GM21447 (cell line): Measurements from ENCODE around the gene SERPINB10.

Source experiments
- ATAC-seq: cut with Tn5 transposase; IDR thresholded peaks from one replicate; pipeline ENCODE4 v1.9.1; 2021; ENCODE audit not compliant: unreplicated experiment

Gene SERPINB10

DNA sequence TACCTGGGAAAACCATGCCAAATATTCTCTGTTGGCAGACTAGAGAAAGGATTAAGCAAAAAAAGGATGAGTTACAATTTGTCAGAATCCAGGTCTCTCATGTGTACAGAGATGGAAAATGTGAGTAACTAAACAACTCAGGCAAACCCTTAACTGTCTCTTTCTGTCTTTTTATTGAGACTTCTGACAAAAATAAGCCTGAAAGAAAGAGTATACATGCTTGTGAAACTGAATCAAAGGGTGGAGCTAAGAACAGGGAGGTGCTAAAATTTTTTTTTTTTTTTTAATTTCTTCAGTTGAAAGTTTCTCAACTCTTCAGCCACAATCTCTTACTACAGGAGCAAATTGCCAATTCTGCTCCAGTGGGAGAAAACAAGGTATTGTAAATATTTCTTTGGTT is at the start of gene SERPINB10:
TSS of gene SERPINB10 (plus strand) at position 295 of the 400 bp plus-strand sequence. CDS start 7,553 bp downstream, outside the sequence.
- ATAC-seq, result peak; percentile 81

DNA sequence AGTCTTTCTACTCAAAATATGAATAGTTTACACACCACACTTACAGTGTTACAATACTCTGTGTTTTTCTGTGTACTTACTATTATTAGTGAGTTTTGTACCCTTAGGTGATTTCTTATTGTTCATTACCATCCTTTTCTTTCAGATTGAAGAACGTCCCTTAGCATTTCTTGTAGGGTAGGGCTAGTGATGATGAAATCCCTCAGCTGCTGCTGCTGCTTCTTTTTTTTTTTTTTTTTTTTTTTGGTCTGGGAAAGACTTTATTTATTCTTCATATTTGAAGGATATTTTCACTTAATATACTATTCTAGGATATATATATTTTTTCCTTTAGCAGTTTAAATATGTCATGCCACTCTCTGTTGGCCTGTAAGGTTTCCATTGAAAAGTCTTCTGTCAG is 49.3 kb upstream of the SERPINB10 start:
- no peak for ATAC-seq

DNA sequence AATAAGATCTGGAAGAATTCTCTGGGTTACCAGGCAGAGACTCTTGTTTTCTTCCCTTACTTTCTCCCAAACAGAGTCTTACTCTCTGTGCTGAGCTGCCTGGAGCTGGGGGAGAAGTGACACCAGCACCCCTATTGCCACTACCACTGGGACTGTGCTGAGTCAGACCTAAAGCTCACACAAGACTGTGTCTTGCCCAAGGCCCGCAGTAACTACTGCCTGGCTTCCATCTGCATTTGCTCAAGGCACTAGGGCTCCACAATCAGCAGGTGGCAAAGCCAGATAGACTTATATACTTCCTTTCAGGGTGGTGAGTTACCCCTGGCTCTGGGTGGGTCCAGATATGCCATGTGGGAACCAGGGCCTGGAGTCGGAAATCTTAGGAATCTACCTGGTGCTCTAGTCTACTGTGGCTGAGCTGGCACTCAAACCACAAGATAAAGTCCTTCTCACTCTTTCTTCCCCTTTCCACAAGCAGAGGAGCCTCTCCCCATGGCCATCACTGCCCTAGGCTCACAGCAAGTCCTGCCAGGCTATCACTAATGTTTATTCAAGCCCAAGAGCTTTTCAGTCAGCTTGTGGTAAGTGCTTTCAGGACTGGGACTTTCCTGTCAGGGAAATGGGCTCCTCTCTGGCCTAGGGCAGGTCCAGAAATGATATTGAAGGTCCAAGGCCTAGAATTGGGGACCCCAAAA is 47.8 kb upstream of the SERPINB10 start:
- ATAC-seq, result no peak

DNA sequence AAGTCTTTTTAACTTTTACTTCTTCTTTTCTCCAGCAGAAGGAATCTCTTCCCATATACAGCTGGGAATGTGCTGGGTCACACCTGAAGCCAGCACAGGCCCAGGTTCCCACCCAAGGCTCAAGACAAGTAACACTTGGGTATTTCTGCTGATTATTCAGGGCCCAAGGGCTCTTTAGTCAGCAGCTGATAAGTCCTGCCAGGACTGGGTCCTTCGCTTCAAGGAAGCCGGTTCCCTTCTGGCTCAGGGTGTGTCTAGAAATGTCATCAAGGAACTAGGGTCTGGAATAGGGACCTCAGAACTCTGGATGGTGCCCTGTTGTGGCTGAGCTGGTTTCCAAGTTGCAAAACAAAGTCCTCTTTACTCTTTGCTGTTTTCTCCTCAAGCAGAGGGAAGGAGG is 47.2 kb upstream of the SERPINB10 start:
- no peak for ATAC-seq

GRCh38 chr18:63867368-63868125 is 40.2 kb upstream of the SERPINB10 start:
- no peak for ATAC-seq

- ATAC-seq, result no peak
These were observed 39.2 kb upstream of the SERPINB10 start for GRCh38 chr18:63868546-63868945.

DNA sequence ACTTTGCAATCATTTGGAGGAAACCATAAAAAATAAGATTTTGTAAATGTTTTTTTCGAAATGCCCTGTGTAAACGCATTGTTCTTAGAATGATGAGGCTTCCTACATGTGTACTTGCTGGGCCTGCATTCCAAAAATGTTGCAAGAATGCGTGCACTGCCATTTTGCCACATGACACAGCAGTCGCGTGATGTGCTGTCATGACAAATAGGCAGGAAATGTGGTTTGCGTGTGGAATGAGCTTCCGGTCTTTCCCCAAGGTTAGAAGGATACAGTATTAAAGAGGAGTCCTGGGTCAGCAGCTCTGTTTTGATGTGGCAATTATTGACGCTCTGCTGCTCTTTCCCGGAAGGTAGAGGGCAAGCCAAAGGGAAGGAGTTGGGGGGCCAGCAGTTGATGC is 38.4 kb upstream of the SERPINB10 start:
- no peak for ATAC-seq

GRCh38 chr18:63869851-63870250 is 37.9 kb upstream of the SERPINB10 start:
- no peak for ATAC-seq

DNA sequence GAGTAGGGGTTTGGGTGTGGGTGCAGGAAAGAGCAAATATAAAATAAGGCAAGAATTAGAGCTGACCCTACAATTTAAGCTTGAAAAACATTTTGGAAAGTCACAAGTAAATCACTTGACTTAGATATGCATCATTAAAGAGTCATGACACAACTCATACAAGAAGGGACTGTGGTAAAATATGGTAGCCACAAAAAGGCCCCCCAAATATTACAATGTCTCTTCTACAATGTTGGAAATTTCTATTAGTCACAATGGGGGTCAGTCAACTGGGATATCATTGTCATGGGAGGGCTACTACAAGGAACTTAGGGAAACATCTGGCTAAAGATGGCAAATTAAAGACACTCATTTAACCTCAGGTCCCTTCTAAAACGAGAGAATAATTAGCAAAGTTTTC is 35.9 kb upstream of the SERPINB10 start:
- no peak for ATAC-seq

DNA sequence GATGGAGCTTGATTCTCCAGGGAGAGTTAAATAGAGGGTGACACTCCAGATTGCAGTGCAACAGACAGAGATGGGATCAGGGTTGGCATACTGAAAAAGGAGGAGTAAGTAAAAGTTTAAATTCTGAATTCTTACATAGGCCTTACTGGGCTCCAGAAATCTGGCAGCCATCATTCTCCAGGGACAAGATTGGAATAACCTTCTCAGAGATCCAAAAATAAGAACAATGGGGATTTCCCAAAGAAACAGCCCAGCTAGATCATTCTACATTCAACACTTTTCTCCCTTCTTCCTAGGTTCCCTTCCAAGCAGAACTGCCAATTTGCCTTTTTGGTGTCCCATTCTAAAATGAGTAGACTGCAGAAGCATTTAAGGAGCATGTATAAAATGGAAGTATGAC is 35.2 kb upstream of the SERPINB10 start:
- no peak for ATAC-seq

DNA sequence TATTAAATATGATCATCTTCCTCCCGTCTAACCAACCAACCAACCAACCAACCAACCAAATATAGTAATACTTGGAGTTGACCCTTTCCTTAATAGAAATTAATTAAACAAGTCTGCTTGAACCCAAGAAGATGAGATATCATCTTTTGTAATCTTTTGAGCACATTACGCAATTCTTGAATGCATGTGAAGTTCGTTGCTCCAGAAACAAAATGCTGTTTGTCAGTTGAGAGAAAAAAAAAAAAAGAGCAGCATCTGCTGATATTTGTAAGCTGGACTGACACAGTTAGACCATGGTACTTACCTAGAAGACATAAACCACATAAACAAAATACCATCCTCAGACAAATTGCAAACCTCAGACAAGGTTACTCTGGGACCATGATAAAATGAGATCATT is 29.4 kb upstream of the SERPINB10 start:
- no peak for ATAC-seq

DNA sequence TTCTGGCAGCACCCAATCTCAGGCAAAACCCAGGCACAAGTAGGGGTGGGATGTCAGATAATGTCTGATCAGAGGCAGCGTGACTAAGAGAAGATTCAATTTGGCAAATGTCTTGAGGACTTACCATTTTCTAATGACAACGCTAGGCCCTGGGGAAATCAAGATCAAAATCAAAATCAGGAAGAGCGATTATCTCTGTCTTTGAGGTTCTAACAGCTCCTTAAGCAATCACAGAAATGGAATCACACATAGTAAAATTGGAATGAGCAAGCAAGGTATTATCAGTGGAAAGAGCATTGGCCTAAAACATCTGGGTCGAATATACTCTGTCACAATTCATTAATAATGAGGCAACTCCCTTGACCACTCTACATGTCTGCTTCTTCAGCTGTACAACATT is 28.8 kb upstream of the SERPINB10 start:
- no peak for ATAC-seq

GRCh38 chr18:63879709-63880108 is 28.0 kb upstream of the SERPINB10 start:
- ATAC-seq, result no peak

GRCh38 chr18:63881851-63882250 is 25.9 kb upstream of the SERPINB10 start:
- no peak for ATAC-seq

DNA sequence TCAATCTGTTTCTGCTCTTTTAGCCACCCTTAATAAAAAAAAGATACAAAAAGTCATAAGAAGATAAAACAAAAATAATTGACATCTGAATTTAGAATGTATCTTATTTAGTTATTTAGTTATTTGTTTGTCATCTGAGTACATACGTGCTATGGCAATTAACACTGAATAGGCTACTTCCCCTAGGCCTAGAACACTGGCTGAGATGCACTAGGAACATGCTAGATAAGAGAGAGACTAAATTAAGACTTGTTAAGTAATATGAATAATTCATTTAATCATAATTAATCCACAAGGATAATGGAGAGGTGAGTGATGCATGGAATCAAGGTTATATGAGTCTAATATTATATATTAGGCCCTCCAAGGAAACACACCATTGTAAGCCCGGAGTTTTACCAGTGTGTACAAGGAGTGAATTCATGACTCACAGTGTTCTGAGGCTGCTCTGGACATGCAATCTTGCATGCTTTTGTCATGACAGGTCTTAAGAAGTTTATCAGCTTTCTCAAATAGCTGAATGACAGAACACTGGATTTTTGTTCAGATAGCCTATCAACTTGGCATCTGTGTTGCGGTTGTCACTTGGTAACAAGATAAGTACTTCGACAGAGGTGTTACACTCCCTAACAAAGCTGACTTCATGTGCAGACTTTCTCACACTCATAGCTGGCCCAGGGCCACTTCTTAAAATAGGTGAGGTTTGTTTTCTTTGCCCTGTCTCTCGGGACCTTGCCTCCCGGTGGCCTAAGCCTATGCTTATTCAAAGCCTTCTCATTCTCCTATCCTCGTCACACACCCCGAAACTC is 25.2 kb upstream of the SERPINB10 start:
- ATAC-seq, result no peak

- ATAC-seq, result no peak
These were observed 24.1 kb upstream of the SERPINB10 start for GRCh38 chr18:63883617-63884016.

GRCh38 chr18:63887424-63887823 is 20.3 kb upstream of the SERPINB10 start, which contains the start of gene SERPINB2:
TSS of gene SERPINB2 (plus strand) at chr18:63887705. CDS start at chr18:63891445, 3,740 bp downstream.
- ATAC-seq, result no peak

GRCh38 chr18:63888470-63889190 is 19.1 kb upstream of the SERPINB10 start:
- ATAC-seq, result no peak

- ATAC-seq, result no peak
These were observed 18.1 kb upstream of the SERPINB10 start for GRCh38 chr18:63889626-63890025.

DNA sequence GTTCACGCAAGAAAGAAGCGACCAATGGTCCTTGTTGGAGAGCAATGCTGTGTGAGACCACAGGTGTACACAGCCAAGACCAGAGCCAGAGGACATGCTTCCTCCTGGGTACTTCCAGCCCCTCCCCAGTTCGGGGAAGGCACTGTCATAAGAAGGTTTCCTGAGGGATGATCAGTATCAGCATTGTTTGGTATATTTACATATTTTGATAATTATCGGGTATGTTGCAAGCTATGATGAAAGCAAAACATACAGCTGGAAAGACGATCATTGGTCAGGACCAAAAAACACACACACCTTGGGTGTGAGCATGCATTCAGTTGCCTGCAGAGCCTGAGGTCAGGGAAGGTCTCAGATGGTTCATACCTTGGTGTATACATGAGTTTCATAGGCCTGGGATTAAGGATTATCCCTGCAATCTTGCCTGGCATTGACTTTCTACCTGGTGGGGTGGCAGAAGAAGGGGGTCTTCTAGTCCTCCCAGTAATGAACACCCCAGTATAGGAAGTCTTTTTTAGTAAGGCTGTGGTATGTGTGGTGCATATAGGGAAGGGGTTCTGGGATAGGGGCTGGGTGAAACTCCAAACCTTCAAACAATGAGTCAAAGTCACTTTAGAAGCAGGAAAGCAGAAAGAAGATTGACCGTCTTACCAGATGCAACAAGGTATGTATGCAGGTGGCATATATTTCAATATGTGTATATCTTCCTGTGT is 17.4 kb upstream of the SERPINB10 start:
- no peak for ATAC-seq
